GM18520 (cell line): ENCODE results near the gene PLCL1.
"Not testable (repeated sequence)": the region's sequence is repeated elsewhere in the genome, so short reads cannot be mapped to it uniquely, and the experiment has no call there.

Experiments
- ATAC-seq: cut with Tn5 transposase; IDR thresholded peaks from one replicate; pipeline ENCODE4 v1.9.1; 2021; ENCODE audit not compliant: unreplicated experiment

Gene PLCL1

GRCh38 chr2:198157314-198157713 lies 352.9 kb downstream of the PLCL1 start:
- ATAC-seq, result no peak

DNA sequence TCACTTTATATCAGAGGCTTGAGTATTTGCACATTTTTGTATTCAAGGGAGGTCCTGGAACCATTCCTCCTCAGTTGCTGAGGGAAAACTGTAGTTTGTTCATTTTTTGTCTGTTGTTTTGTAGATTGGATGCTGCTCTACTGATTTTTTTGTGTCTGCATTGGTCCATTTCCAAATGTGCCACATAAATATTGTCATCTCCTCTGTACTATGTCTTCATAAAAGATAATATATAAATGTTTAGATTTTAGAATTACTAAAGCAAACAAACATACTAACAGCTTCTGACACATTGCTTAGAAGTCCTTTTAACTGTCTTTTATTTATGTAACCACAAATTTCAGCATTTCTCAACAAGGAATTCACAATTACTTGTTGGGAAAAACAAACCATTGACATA lies 356.8 kb downstream of the PLCL1 start:
- no peak for ATAC-seq

- ATAC-seq, result no peak
Measured at GRCh38 chr2:198162276-198162675, 357.9 kb downstream of the PLCL1 start.

GRCh38 chr2:198164843-198165242 lies 360.4 kb downstream of the PLCL1 start:
- ATAC-seq, result no peak

- no peak for ATAC-seq
Measured at GRCh38 chr2:198165289-198165688, 360.9 kb downstream of the PLCL1 start.

- ATAC-seq, result no peak
Measured at GRCh38 chr2:198167346-198167745, 363.0 kb downstream of the PLCL1 start.

- no peak for ATAC-seq
Measured at GRCh38 chr2:198168651-198169050, 364.3 kb downstream of the PLCL1 start.

- no peak for ATAC-seq
Measured at GRCh38 chr2:198173242-198173641, 368.8 kb downstream of the PLCL1 start.

- ATAC-seq, result no peak
Measured at GRCh38 chr2:198173864-198174263, 369.5 kb downstream of the PLCL1 start.

DNA sequence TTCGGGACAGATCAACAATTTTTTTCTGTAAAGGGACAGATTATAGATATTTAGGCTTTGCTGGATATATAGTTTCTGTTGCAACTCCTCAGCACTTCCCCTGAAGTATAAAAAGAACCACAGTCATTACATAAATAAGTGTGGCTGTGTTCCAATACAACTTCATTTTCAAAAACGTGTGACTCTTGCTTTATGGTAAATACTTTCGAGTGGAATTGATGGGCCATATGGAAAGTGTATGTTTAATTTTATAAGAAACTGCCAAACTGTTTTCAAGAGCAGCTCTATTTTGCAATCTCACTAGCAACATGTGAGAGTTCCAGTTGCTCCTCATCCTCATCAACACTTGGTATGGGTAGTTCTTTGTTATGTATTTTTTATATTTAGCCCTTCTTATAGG lies 370.9 kb downstream of the PLCL1 start:
- ATAC-seq, result no peak

DNA sequence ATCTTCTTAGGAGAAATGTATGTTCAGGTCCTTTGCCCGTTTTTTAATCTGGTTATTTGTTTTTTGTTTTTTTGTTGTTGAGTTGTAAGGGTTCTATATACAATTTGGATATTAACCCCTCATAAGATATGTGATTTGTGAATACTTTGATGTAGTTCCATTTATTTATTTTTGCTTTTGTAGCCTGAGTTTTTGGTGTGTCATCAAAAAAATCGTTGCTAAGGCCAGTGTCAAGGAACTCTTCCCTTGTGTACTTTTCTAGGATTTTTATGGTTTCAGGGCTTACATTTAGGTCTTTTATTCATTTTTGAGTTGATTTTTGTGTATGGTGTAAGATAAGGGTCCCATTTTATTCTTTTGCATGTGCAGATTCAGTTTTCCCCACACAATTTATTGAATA lies 372.6 kb downstream of the PLCL1 start:
- no peak for ATAC-seq

GRCh38 chr2:198178766-198179165 lies 374.4 kb downstream of the PLCL1 start:
- ATAC-seq, result no peak

DNA sequence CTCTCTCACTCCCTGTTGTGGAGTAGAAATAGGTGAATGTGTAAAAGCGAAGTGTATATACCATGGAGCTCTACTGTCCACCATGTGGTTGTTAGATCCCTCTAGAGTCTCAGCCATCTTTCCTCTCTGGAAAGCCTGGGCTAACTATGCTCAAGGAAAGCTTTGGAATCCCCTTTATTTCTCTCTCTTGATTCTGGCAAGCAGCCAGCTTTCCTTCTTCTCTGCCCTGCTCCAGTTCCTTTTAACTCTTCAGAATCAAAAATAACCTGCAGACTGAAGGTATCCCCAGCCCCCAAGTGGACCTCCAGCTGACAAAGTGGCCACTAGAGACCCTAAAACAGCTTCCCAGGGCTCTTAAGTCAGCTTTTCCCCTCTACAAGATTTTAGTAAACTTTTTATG lies 381.9 kb downstream of the PLCL1 start:
- no peak for ATAC-seq

DNA sequence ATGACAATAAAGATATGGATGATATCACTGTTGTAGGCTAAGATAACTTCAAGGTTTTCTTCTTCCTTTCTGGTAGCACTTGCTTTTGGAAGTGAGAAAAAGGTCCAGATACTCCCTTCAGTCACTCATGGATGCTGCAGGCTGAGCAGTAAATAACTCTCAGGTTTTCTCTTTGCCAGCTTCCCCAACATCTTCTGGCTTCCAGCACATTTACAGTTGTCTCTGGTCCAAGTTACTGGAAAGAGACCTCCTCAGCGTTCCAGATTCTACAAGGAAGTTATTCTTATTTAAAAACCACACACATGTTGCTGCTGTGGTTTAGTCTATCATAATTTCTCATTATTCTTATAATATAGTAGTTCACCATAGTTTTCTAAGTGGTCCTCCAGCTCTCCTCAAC lies 383.4 kb downstream of the PLCL1 start:
- ATAC-seq, result no peak

GRCh38 chr2:198188982-198189381 lies 384.6 kb downstream of the PLCL1 start:
- no peak for ATAC-seq

DNA sequence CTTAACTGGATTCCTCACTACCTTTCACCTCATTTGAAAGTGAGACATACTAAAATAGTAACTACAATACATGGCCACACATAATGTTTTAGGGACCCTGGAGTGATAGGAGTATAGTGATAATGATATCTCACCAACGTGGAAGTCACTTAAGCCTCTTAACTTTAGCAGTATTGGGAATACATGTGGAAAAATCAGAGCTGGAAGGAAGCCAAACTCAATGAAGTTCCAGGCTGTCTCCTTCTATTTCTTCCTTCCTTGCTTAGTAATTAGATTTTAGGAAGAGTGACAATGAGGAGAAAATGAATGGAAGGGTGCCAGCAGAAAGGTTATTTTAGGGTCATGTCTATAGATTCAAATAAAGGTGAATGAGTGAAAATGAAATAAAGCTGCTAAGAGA lies 387.3 kb downstream of the PLCL1 start:
- ATAC-seq, result no peak

GRCh38 chr2:198196556-198196955 lies 392.2 kb downstream of the PLCL1 start:
- not testable (repeated sequence) for ATAC-seq
